K562 (cell line): ENCODE results near the gene CPTP. TPM values are rescaled to one million over a fixed set of nuclear protein-coding genes. Genes with fewer than 3 reads are reported as not detected.
A peak's percentile ranks its signal among the peaks of the same experiment; 100 is the strongest.
"Not testable (repeated sequence)": the region's sequence is repeated elsewhere in the genome, so short reads cannot be mapped to it uniquely, and the experiment has no call there.

Source experiments
- ATAC-seq: fragments of 200-7000 bp; cut with Tn5 transposase; 3 replicates; pipeline ENCODE4 v1.9.1; 2020; ENCODE audit warnings: moderate library complexity
- BruUV-seq: library from RNA; stranded (reverse); fragments of 400-500 nt; replicated peaks from 2 replicates; lab custom pipeline; 2021; lab: Mats Ljungman, UMichigan
- CTCF ChIA-PET: fragments of 300-600 bp; formaldehyde crosslinking; extraction: SDS; loops from one replicate; lab custom pipeline; 2021; ENCODE audit warnings: low intra/inter-chr PET ratio; lab: Yijun Ruan, JAX
- POLR2A ChIA-PET: fragments of 300-600, 350-650 bp; sonication (Branson Sonifier 250); formaldehyde crosslinking; extraction: SDS; loops from one replicate; lab custom pipeline; 2021; ENCODE audit warnings: antibody characterized with exemption, inconsistent platforms; lab: Yijun Ruan, JAX
- DNase-seq, 4 experiments: peaks; one replicate each; pipeline versions ENCODE4 v3.0.0 to v3.0.0-alpha.2; 2011 to 2018; ENCODE audit warnings: low spot score in 3 of 4, mixed read lengths in 3 of 4; ENCODE audit errors: extremely low read depth in 1 of 4
- FAIRE-seq: peaks from 2 replicates; lab custom pipeline; 2011; peaks lifted over from hg19 to GRCh38; lab: Jason Lieb, UNC
- H2AFZ ChIP-seq: 2 replicates; pipeline ENCODE4 v1.6.0; 2011; ENCODE audit warnings: low read depth, low read length, control low read depth, inconsistent platforms
- H3K27ac ChIP-seq: fragments of 200-600 bp; 3 replicates; pipeline ENCODE4 v1.8.0; 2011; ENCODE audit warnings: low read depth, mild to moderate bottlenecking, control low read depth, inconsistent platforms, low read length, moderate library complexity, mixed read lengths; ENCODE audit errors: extremely low read depth
- H3K27me3 ChIP-seq, 2 experiments: fragments of 300-600 bp in 1 of 2; 2 replicates in 1 of 2; 3 replicates in 1 of 2; pipeline versions ENCODE4 v1.6.0 to v1.8.0; 2011; ENCODE audit warnings: inconsistent platforms in 2 of 2, low read length in 2 of 2, mild to moderate bottlenecking in 1 of 2, mixed read lengths in 1 of 2, moderate library complexity in 1 of 2; ENCODE audit not compliant: control insufficient read depth in 2 of 2, insufficient read depth in 2 of 2
- H3K36me3 ChIP-seq: fragments of 300-600 bp; 3 replicates; pipeline ENCODE4 v1.8.0; 2011; ENCODE audit warnings: mild to moderate bottlenecking, low read length, inconsistent platforms; ENCODE audit not compliant: control insufficient read depth, insufficient read depth
- H3K4me1 ChIP-seq, 2 experiments: fragments of 200-600 bp in 1 of 2; replicated peaks in 1 of 2; 2 replicates in 1 of 2; 3 replicates in 1 of 2; pipeline versions ENCODE4 v1.5.1 to v1.8.0; 2011; ENCODE audit warnings: inconsistent platforms in 2 of 2, low read length in 2 of 2, mild to moderate bottlenecking in 1 of 2, mixed read lengths in 1 of 2, moderate library complexity in 1 of 2; ENCODE audit not compliant: control insufficient read depth in 2 of 2, insufficient read depth in 2 of 2
- H3K4me2 ChIP-seq: 2 replicates; pipeline ENCODE4 v1.6.1; 2011; ENCODE audit warnings: low read length, control low read depth, inconsistent platforms, mixed read lengths; ENCODE audit not compliant: insufficient read depth
- H3K4me3 ChIP-seq: fragments of 200-600 bp; sonication (generic), shearing (Covaris generic); 2 replicates; pipeline ENCODE4 v1.5.1; 2016; ENCODE audit warnings: control low read depth, inconsistent platforms
- H3K79me2 ChIP-seq: fragments of 200-600 bp; 3 replicates; pipeline ENCODE4 v1.8.0; 2011; ENCODE audit warnings: low read length, inconsistent platforms; ENCODE audit not compliant: control insufficient read depth, insufficient read depth
- H3K9ac ChIP-seq, 2 experiments: 2 replicates each; pipeline versions ENCODE4 v1.6.0 to v1.6.1; 2011; ENCODE audit warnings: low read depth in 2 of 2, low read length in 2 of 2, control low read depth in 1 of 2, inconsistent platforms in 1 of 2, mild to moderate bottlenecking in 1 of 2, mixed read lengths in 1 of 2; ENCODE audit not compliant: insufficient read depth in 1 of 2
- H3K9me1 ChIP-seq: one replicate; pipeline ENCODE4 v1.6.0; 2011; ENCODE audit warnings: inconsistent platforms, mild to moderate bottlenecking, low read length, moderate library complexity; ENCODE audit not compliant: control insufficient read depth, insufficient read depth
- H3K9me3 ChIP-seq: replicated peaks from 2 replicates; pipeline ENCODE4 v1.5.1; 2011; ENCODE audit warnings: low read depth, low read length, inconsistent platforms; ENCODE audit not compliant: control insufficient read depth, insufficient read depth
- H4K20me1 ChIP-seq: replicated peaks from 2 replicates; pipeline ENCODE4 v1.6.1; 2011; ENCODE audit warnings: low read length, inconsistent platforms, mixed read lengths; ENCODE audit not compliant: control insufficient read depth, insufficient read depth
- FOXJ3 ChIP-seq: sonication (generic); formaldehyde crosslinking; IDR thresholded peaks from 2 replicates; pipeline ENCODE4 v1.4.0; 2020; ENCODE audit warnings: mild to moderate bottlenecking, missing genetic modification reagents
- ILF3 ChIP-seq: fragments of 450-650 bp; IDR thresholded peaks from 2 replicates; pipeline ENCODE4 v1.6.1; 2018; ENCODE audit warnings: antibody characterized with exemption, mild to moderate bottlenecking, moderate library complexity, borderline replicate concordance
- MAX ChIP-seq: sonication (generic); formaldehyde crosslinking; IDR thresholded peaks from 2 replicates; pipeline ENCODE4 v1.9.0; 2022; ENCODE audit warnings: mild to moderate bottlenecking, missing genetic modification reagents
- POLR2A ChIP-seq: fragments of 450-650 bp; conservative IDR thresholded peaks from 2 replicates; pipeline ENCODE4 v1.6.1; 2016
- SUPT5H ChIP-seq: fragments of 450-650 bp; IDR thresholded peaks from 2 replicates; pipeline ENCODE4 v1.6.1; 2016
- YBX1 ChIP-seq: fragments of 450-650 bp; IDR thresholded peaks from 2 replicates; pipeline ENCODE4 v1.7.1; 2016; ENCODE audit warnings: mild to moderate bottlenecking
- ZNF639 ChIP-seq, 2 experiments: fragments of 200-800 bp in 1 of 2; sonication (Bioruptor generic) in 1 of 2; sonication (generic) in 1 of 2; formaldehyde crosslinking in 1 of 2; IDR thresholded peaks in 1 of 2; conservative IDR thresholded peaks in 1 of 2; 2 replicates each; pipeline versions ENCODE4 v1.5.0 to v1.6.1; 2016 to 2020; ENCODE audit warnings: missing compliant biosample characterization in 1 of 2, missing genetic modification characterization in 1 of 2, missing genetic modification reagents in 1 of 2
- WGBS: fragments of 100-300 bp; shearing (Covaris generic); methylation state at CpG from one replicate; pipeline ENCODE4 v1.1.6; 2016; ENCODE audit warnings: low coverage, mixed read lengths; ENCODE audit not compliant: insufficient coverage; ENCODE audit errors: missing lambda C conversion rate; 5-methylcytosine and 5-hydroxymethylcytosine counted together
- in situ Hi-C: fragments of 300-500 bp; cut with MboI; formaldehyde crosslinking; loops from 4 replicates; pipeline ENCODE4 v1.15.0; 2018; ENCODE audit warnings: inconsistent platforms, mixed read lengths
- intact Hi-C: fragments of 100-400 bp; cut with micrococcal nuclease; formaldehyde crosslinking; loops from 2 replicates; pipeline ENCODE4 v1.14.2; 2022
- polyA plus RNA-seq, 8 experiments: library from polyadenylated mRNA; depleted of rRNA in 4 of 8; stranded (reverse) in 5 of 8; unstranded in 3 of 8; fragments of >200 nt; fragmentation: Nextera tagmentation in 2 of 8; fragmentation: Illumina TruSeq in 1 of 8; extraction: Ambion mirVana in 2 of 8; extraction: Trizol in 1 of 8; gene quantifications; 2 replicates each; pipeline versions ENCODE4 v1.2.1 to v1.2.3, GENCODE V29; 2011 to 2014; ENCODE audit warnings: inconsistent platforms in 1 of 8, missing spikeins in 1 of 8
- total RNA-seq, 7 experiments: library from RNA; depleted of rRNA in 6 of 7; stranded (reverse); fragments of >200 nt in 6 of 7; fragmentation: Illumina TruSeq in 2 of 7; extraction: Trizol in 2 of 7; gene quantifications; 2 replicates each; pipeline versions ENCODE4 v1.2.1 to v1.2.3, GENCODE V29; 2011 to 2021; ENCODE audit warnings: low replicate concordance in 1 of 7
- TF ChIP-seq, protein P1 (sequence below): fragments of 450-650 bp; IDR thresholded peaks from 2 replicates; pipeline ENCODE4 v1.6.1; 2016; ENCODE audit warnings: mild to moderate bottlenecking

The CPTP gene
- total and polyA plus RNA-seq, 9 of the 15 experiments (the other 6 are each of a cell fraction or from before 2014, with no cell fraction given): 0.11 to 25.8 (median 3.5) TPM

- 0 out of 3 replicates have a peak overlapping the region, but pooled peaks have one; percentile 10 for H3K27ac ChIP-seq
- WGBS: 90% methylated on average over 8 of the region's 8 CpGs
- intact Hi-C loops, CTCF ChIA-PET: not testable (repeated sequence)
- TF ChIP-seq MAX (CRISPR knock-in tag) (peak; percentile 41; the same call in 1 of the 2 replicates), FOXJ3 (CRISPR knock-in tag) (0 out of 2 replicates have a peak, but pooled peaks have one; percentile 22), SUPT5H (peak; percentile 57), POLR2A (peak; percentile 73)
- TF ChIP-seq, all 486 proteins: peak for 4; not testable (repeated sequence) for 482
- H2AFZ ChIP-seq, H3K4me2 ChIP-seq, BruUV-seq, H3K9ac ChIP-seq, H3K27me3 ChIP-seq, ATAC-seq, H3K4me3 ChIP-seq, in situ Hi-C loops, H3K9me3 ChIP-seq, DNase-seq: not testable (repeated sequence)
- POLR2A ChIA-PET: interaction anchor here (0.8 kb wide), 1 partner anchor 22 kb away, joined by 3 read pairs; no protein-coding TSS in a partner anchor
- Histone ChIP-seq H3K4me1 (peaks cover 27 to 88% of the 10 kb centered on the region in 2 experiments), H4K20me1 (peaks cover 28% of the 10 kb centered on the region), H3K36me3 (peaks cover 89% of the 10 kb centered on the region), H3K9me1 (peaks cover 13% of the 10 kb centered on the region), H3K79me2 (peaks cover 43% of the 10 kb centered on the region)
- FAIRE-seq: peak; percentile 26
Observed at GRCh38 chr1:1316199-1316598, 8.4 kb upstream of the CPTP start.

DNA sequence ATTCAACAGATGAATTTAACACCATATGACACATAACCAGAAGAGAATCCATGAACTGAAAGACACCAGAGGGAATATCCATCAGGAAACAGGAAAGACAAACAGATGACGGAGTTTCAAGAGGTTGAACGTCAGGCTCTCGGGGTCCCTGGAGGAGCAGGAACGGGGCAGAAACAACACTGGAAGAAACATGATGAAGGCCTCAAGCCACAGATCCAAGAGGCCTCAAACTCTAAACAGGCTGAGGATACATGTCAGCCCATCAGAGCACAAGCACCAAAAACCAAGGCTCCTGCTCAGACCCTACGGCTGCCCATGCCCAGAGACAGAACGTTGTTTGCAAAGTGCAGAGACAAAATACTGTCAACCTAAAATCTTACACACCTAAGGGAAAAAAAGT is 7.2 kb upstream of the CPTP start:
- no peaks in the 10 kb centered on the region for H3K9me3 ChIP-seq
- no peak overlapping the region for H3K9ac ChIP-seq
- FAIRE-seq: peak; percentile 40
- in situ Hi-C loops: no loop called here
- peaks cover 13% of the 10 kb centered on the region for H3K9me1 ChIP-seq
- peaks cover 27 to 86% of the 10 kb centered on the region in 2 experiments for H3K4me1 ChIP-seq
- H3K4me3 ChIP-seq: no peak overlapping the region
- WGBS: 90% methylated on average over 6 of the region's 6 CpGs
- H3K4me2 ChIP-seq: no peak overlapping the region
- H4K20me1 ChIP-seq: peaks cover 21% of the 10 kb centered on the region; the same call in 1 of the 2 replicates
- intact Hi-C loops: no loop called here
- H3K36me3 ChIP-seq: peaks cover 89% of the 10 kb centered on the region
- peaks cover 55% of the 10 kb centered on the region for H3K79me2 ChIP-seq
- ChIA-PET POLR2A (no interaction called here), CTCF (no interaction called here)
- TF ChIP-seq, protein P1, sequence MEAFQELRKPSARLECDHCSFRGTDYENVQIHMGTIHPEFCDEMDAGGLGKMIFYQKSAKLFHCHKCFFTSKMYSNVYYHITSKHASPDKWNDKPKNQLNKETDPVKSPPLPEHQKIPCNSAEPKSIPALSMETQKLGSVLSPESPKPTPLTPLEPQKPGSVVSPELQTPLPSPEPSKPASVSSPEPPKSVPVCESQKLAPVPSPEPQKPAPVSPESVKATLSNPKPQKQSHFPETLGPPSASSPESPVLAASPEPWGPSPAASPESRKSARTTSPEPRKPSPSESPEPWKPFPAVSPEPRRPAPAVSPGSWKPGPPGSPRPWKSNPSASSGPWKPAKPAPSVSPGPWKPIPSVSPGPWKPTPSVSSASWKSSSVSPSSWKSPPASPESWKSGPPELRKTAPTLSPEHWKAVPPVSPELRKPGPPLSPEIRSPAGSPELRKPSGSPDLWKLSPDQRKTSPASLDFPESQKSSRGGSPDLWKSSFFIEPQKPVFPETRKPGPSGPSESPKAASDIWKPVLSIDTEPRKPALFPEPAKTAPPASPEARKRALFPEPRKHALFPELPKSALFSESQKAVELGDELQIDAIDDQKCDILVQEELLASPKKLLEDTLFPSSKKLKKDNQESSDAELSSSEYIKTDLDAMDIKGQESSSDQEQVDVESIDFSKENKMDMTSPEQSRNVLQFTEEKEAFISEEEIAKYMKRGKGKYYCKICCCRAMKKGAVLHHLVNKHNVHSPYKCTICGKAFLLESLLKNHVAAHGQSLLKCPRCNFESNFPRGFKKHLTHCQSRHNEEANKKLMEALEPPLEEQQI: no peak
- no peak for TF ChIP-seq ZNF639 (CRISPR knock-in tag; conservative IDR thresholded peaks at IDR 0.05 in 1 of 2, IDR thresholded peaks at IDR 0.05 in 1 of 2)
- peak; percentile 28; the same call in 1 of the 2 replicates for TF ChIP-seq POLR2A
- no peak for TF ChIP-seq YBX1
- TF ChIP-seq ILF3: no peak
- H2AFZ ChIP-seq: no peak overlapping the region
- BruUV-seq: no TSS peak
- peak overlapping the region; percentile 31; the same call in 1 of the 3 replicates for H3K27ac ChIP-seq
- no peak for DNase-seq
- H3K27me3 ChIP-seq: no peaks in the 10 kb centered on the region
- no peak for ATAC-seq
